Left ventricle myocardium inferior (tissue), 1 donor: ENCODE data around the gene NFIL3. TPM values are rescaled to one million over a fixed set of nuclear protein-coding genes. Genes with fewer than 3 reads are reported as not detected.
A peak's percentile ranks its signal among the peaks of the same experiment; 100 is the strongest.

ENCODE experiments used
- DNase-seq: peaks from one replicate; pipeline ENCODE4 v3.0.0-alpha.2; 2020
- H3K27ac ChIP-seq: fragments of 200-600 bp; replicated peaks from 2 replicates; pipeline ENCODE4 v1.8.0; 2021
- H3K27me3 ChIP-seq: fragments of 200-600 bp; 2 replicates; pipeline ENCODE4 v1.8.0; 2021; ENCODE audit warnings: low read depth
- H3K36me3 ChIP-seq: fragments of 200-600 bp; 2 replicates; pipeline ENCODE4 v1.8.0; 2021
- H3K4me1 ChIP-seq: fragments of 200-600 bp; 2 replicates; pipeline ENCODE4 v1.8.0; 2021
- H3K4me3 ChIP-seq: fragments of 200-600 bp; 2 replicates; pipeline ENCODE4 v1.8.0; 2021; ENCODE audit warnings: mild to moderate bottlenecking, moderate library complexity
- H3K9me3 ChIP-seq: fragments of 200-600 bp; replicated peaks from 2 replicates; pipeline ENCODE4 v1.8.0; 2021
- CTCF ChIP-seq: fragments of 200-600 bp; IDR thresholded peaks from 2 replicates; pipeline ENCODE4 v1.8.0; 2021; ENCODE audit warnings: antibody characterized with exemption, mild to moderate bottlenecking, borderline replicate concordance
- intact Hi-C: fragments of 100-400 bp; cut with micrococcal nuclease; formaldehyde crosslinking; loops from one replicate; pipeline ENCODE4 v1.11.0; 2022
- total RNA-seq: library from RNA; stranded (reverse); fragmentation: NEBNext Ultra II Directional; extraction: Animal tissue kit (Norgen Biotek cat#: 25700); gene quantifications from one replicate; pipeline ENCODE4 v1.2.1, GENCODE V29; 2021
- donor health status: DM: no; HTN: yes; CAD: no; lungs with severe emphysema.

The NFIL3 gene
- total RNA-seq, 1 donor from 2014 or later: 25.6 TPM

GRCh38 chr9:91427873-91428272 lies 4.2 kb upstream of the NFIL3 start:
- Histone ChIP-seq H3K36me3 (no peaks in the 10 kb centered on the region), H3K4me1 (peaks cover 17% of the 10 kb centered on the region), H3K4me3 (no peak overlapping the region), H3K27ac (no peak overlapping the region), H3K27me3 (no peaks in the 10 kb centered on the region), H3K9me3 (no peaks in the 10 kb centered on the region)
- intact Hi-C loops: loop anchor here (5.0 to 10.0 kb wide), 2 partner anchors 391 to 513 kb away; no protein-coding TSS in a partner anchor
- no peak for TF ChIP-seq CTCF
- DNase-seq: no peak

DNA sequence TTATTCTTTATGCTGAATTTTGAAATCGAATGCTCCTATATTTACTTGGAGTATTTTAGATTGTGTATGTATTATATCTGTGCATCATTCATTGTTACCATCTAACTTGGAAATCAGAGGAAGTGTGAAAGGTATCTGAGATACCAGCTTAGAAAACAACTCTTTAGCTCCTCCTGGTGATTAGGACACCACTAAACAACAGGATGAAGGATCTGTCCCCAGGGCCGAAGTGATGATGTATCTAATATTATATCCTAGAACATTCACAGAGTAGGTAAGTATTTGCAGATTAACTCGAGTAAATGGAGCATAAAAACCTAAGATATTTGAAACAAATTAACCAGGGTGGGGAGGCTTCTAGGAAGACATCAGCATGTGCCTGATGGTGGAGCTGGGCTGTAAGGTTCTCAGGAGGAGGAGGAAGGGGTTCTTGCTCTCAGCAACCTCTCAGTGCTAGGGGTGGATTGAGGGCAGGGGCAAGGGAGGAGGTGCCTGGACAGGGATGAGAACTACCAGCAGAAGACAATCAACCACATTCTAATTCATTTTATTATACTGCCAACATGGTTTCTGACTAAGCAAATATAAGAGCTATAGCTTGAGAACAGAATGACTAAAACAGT lies 2.6 kb upstream of the NFIL3 start:
- no peak overlapping the region for H3K27ac ChIP-seq
- intact Hi-C loops: loop anchor here (5.0 to 10.0 kb wide), 2 partner anchors 389 to 511 kb away; no protein-coding TSS in a partner anchor
- TF ChIP-seq CTCF: peak; percentile 60

GRCh38 chr9:91425271-91425670 lies 1.6 kb upstream of the NFIL3 start:
- H3K9me3 ChIP-seq: no peaks in the 10 kb centered on the region
- intact Hi-C loops: loop anchor here (5.0 to 10.0 kb wide), 2 partner anchors 388 to 510 kb away; no protein-coding TSS in a partner anchor
- no peaks in the 10 kb centered on the region for H3K27me3 ChIP-seq
- no peaks in the 10 kb centered on the region for H3K36me3 ChIP-seq
- TF ChIP-seq CTCF: no peak
- DNase-seq: no peak
- H3K27ac ChIP-seq: peak overlapping the region; percentile 97
- peak overlapping the region; percentile 93 for H3K4me3 ChIP-seq
- H3K4me1 ChIP-seq: peaks cover 43% of the 10 kb centered on the region

More for the DNA sequence above, 2.6 kb upstream of the NFIL3 start:
- H3K36me3 ChIP-seq: no peaks in the 10 kb centered on the region
- peaks cover 33% of the 10 kb centered on the region for H3K4me1 ChIP-seq
- no peaks in the 10 kb centered on the region for H3K27me3 ChIP-seq
- no peak for DNase-seq
- no peak overlapping the region for H3K4me3 ChIP-seq
- H3K9me3 ChIP-seq: no peaks in the 10 kb centered on the region

DNA sequence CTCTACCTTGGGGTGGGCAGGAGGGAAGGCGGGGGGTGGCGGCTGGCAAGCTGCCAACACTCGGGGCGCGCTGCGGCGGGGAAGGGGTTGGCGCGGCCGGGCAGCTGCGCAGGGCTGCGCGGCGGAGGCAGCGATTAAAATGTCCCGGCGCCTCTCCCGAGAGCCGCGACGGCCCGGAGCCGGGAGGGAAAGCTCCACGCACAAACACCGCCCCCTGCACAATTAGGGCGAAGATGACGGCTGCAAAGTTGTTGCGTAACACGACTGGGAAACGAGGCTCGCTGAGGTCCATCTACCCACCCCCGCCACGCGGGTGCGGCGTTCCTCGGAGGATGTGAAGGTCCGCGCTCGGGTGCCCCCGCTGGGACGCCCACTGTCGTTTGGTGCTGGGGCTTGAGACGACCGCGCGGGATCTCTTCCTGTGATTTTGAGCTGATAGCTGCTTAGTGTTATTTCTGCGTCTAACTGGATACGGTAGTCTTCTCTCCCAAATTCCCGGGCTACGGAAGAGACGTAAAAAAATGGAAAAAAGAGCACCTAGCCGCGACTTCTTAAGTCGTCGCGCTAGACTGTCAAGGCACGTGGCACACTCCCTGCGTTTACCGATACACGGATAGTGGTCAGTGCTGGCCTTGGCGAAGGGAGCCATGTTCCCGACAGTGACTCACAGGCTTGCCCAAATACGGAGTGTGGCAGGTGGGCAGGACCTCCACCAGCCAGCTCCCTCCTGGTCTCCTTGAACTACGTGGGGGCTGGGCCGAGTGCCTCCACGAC lies 958 bp upstream of the NFIL3 start:
- H3K9me3 ChIP-seq: no peaks in the 10 kb centered on the region
- TF ChIP-seq CTCF: peak; percentile 23
- H3K27ac ChIP-seq: peak overlapping the region; percentile 97
- intact Hi-C loops: loop anchor here (5.0 to 10.0 kb wide), 2 partner anchors 387 to 510 kb away; no protein-coding TSS in a partner anchor
- peaks cover 50% of the 10 kb centered on the region for H3K4me1 ChIP-seq
- peak overlapping the region; percentile 93 for H3K4me3 ChIP-seq
- peak; percentile 85 for DNase-seq
- H3K27me3 ChIP-seq: no peaks in the 10 kb centered on the region
- no peaks in the 10 kb centered on the region for H3K36me3 ChIP-seq

DNA sequence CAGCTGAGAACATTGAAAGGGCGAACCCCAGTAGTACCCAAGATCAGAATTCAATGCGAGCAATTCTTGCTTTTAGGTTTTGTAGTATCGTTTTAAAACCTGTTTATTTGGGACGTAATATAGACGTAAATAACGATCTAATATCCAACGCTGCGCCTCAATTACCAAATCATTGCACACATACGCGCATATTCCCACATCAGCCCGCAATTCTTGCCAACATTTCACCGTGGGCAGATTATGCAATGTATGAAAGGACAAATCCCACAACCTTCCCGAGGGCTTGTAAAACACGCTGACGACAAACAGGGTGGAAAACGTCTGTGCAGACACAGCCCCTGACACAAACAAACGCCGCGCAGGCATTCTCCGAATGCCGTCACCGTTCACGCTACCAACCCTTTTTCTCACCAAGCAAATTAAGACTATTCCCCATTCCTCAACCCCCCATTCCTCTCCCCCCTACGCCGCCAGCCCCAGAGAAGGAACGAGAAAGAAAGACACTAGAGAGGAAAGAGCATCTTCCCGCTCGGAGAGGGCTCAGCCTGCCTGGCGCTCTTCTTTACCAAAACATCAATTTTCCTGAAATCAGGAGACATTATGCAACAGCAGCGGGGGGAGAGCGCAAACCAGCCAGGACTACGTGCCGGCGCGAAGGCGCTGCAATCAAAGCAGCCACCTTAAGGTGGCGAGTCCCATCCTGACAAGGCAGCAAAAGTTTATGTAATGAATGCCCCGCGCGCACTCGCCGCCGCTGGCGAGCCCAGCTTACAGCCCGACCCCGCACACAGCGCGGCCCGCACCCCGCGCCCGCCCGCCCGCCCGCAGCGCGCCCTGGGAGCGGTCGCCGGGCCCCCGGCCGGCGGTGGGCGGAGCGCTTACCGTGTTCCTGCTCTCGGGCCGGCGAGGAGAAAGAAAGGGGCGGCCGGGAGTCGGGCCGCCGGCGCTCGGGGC lies 597 bp downstream of the NFIL3 start:
- DNase-seq: peak; percentile 56
- Histone ChIP-seq H3K36me3 (no peaks in the 10 kb centered on the region), H3K27ac (peak overlapping the region; percentile 95), H3K4me3 (peak overlapping the region; percentile 81), H3K9me3 (no peaks in the 10 kb centered on the region), H3K4me1 (peaks cover 65% of the 10 kb centered on the region), H3K27me3 (no peaks in the 10 kb centered on the region)
- TF ChIP-seq CTCF: peak; percentile 48
- intact Hi-C loops: loop anchor here (10.0 kb wide), 1 partner anchor 508 kb away; no protein-coding TSS in a partner anchor
